GM23338 (cell line): Measurements from ENCODE around the gene CACNB2. TPM values are rescaled to one million over a fixed set of nuclear protein-coding genes. Genes with fewer than 3 reads are reported as not detected.

Source experiments
- ATAC-seq: fragments of 200-7000 bp; cut with Tn5 transposase; 3 replicates; pipeline ENCODE4 v1.9.1; 2020
- DNase-seq: peaks from one replicate; pipeline ENCODE4 v3.0.0-alpha.2; 2015; ENCODE audit warnings: low spot score
- H2AFZ ChIP-seq: fragments of 200-600 bp; sonication (generic); 2 replicates; pipeline ENCODE4 v1.8.0; 2016; ENCODE audit warnings: antibody characterized with exemption, mild to moderate bottlenecking, moderate library complexity
- H3F3A ChIP-seq: fragments of 200-600 bp; sonication (generic); replicated peaks from 2 replicates; pipeline ENCODE4 v1.8.0; 2017; ENCODE audit warnings: antibody characterized with exemption, mixed run types, low read depth
- H3K27ac ChIP-seq: fragments of 200-600 bp; sonication (generic); 2 replicates; pipeline ENCODE4 v1.6.1; 2016; ENCODE audit warnings: low read depth
- H3K27me3 ChIP-seq: fragments of 200-600 bp; sonication (generic); 2 replicates; pipeline ENCODE4 v1.8.0; 2016; ENCODE audit warnings: mild to moderate bottlenecking, mixed run types, moderate library complexity; ENCODE audit not compliant: insufficient read depth
- H3K36me3 ChIP-seq: fragments of 200-600 bp; sonication (generic); 2 replicates; pipeline ENCODE4 v1.8.0; 2016; ENCODE audit warnings: mild to moderate bottlenecking; ENCODE audit not compliant: insufficient read depth
- H3K4me1 ChIP-seq: fragments of 200-600 bp; sonication (generic); 2 replicates; pipeline ENCODE4 v1.8.0; 2016; ENCODE audit warnings: mild to moderate bottlenecking, moderate library complexity; ENCODE audit not compliant: insufficient read depth
- H3K4me2 ChIP-seq: fragments of 200-600 bp; sonication (generic); 2 replicates; pipeline ENCODE4 v1.7.1; 2017; ENCODE audit warnings: mixed run types
- H3K4me3 ChIP-seq: fragments of 200-600 bp; sonication (generic); 2 replicates; pipeline ENCODE4 v1.6.1; 2016; ENCODE audit warnings: mixed run types
- H3K79me2 ChIP-seq: fragments of 200-600 bp; sonication (generic); replicated peaks from 2 replicates; pipeline ENCODE4 v1.8.0; 2017; ENCODE audit warnings: mild to moderate bottlenecking; ENCODE audit not compliant: insufficient read depth
- H3K9me2 ChIP-seq: fragments of 200-600 bp; sonication (generic); 2 replicates; pipeline ENCODE4 v1.8.0; 2017; ENCODE audit not compliant: insufficient read depth
- H4K20me1 ChIP-seq: fragments of 200-600 bp; sonication (generic); replicated peaks from 2 replicates; pipeline ENCODE4 v1.8.0; 2017; ENCODE audit warnings: mild to moderate bottlenecking; ENCODE audit not compliant: insufficient read depth
- H3K27ac Mint-ChIP-seq: 2 replicates; pipeline ENCODE4 v1.8.0; 2020; ENCODE audit warnings: inconsistent platforms, mild to moderate bottlenecking, moderate library complexity, mixed read lengths
- H3K27me3 Mint-ChIP-seq: 3 replicates; pipeline ENCODE4 v1.8.0; 2022; ENCODE audit warnings: low read depth, mild to moderate bottlenecking, moderate library complexity, mixed read lengths, inconsistent platforms; ENCODE audit not compliant: insufficient read depth, poor library complexity
- H3K36me3 Mint-ChIP-seq: 3 replicates; pipeline ENCODE4 v1.8.0; 2021; ENCODE audit warnings: low read depth, mild to moderate bottlenecking, inconsistent platforms, moderate library complexity, mixed read lengths
- H3K4me1 Mint-ChIP-seq: 3 replicates; pipeline ENCODE4 v1.8.0; 2020; ENCODE audit warnings: mild to moderate bottlenecking, inconsistent platforms, mixed read lengths
- H3K4me3 Mint-ChIP-seq: 3 replicates; pipeline ENCODE4 v1.8.0; 2021; ENCODE audit warnings: moderate library complexity, mild to moderate bottlenecking, inconsistent platforms, mixed read lengths
- H3K9me3 Mint-ChIP-seq: 3 replicates; pipeline ENCODE4 v1.8.0; 2020; ENCODE audit warnings: moderate library complexity, mild to moderate bottlenecking, inconsistent platforms, mixed read lengths
- CREB1 ChIP-seq: fragments of 250-450 bp; sonication (Bioruptor Pico); IDR thresholded peaks from 2 replicates; pipeline ENCODE4 v1.5.0; 2020; ENCODE audit warnings: low read depth, mild to moderate bottlenecking, moderate library complexity
- ETS1 ChIP-seq: IDR thresholded peaks from 2 replicates; pipeline ENCODE4 v1.6.1; 2016; ENCODE audit warnings: antibody characterized with exemption
- EZH2 ChIP-seq: fragments of 200-600 bp; sonication (generic); IDR thresholded peaks from one replicate; pipeline ENCODE4 v1.8.0; 2017; ENCODE audit warnings: antibody characterized with exemption, mild to moderate bottlenecking, low read depth; ENCODE audit not compliant: unreplicated experiment
- EZH2phosphoT487 ChIP-seq: fragments of 200-600 bp; sonication (generic); IDR thresholded peaks from one replicate; pipeline ENCODE4 v1.8.1; 2018; ENCODE audit warnings: antibody characterized with exemption; ENCODE audit not compliant: unreplicated experiment
- JUNB ChIP-seq: IDR thresholded peaks from one replicate; pipeline ENCODE4 v1.6.1; 2016; ENCODE audit warnings: antibody characterized with exemption; ENCODE audit not compliant: unreplicated experiment
- NANOG ChIP-seq: IDR thresholded peaks from 2 replicates; pipeline ENCODE4 v1.6.1; 2016; ENCODE audit warnings: antibody characterized with exemption, borderline replicate concordance
- POLR2AphosphoS5 ChIP-seq: IDR thresholded peaks from 2 replicates; pipeline ENCODE4 v1.6.1; 2016; ENCODE audit warnings: antibody characterized with exemption, low read depth
- REST ChIP-seq: IDR thresholded peaks from one replicate; pipeline ENCODE4 v1.6.1; 2018; ENCODE audit warnings: antibody characterized with exemption; ENCODE audit not compliant: unreplicated experiment
- STAT1 ChIP-seq: IDR thresholded peaks from one replicate; pipeline ENCODE4 v1.6.1; 2016; ENCODE audit warnings: antibody characterized with exemption; ENCODE audit not compliant: unreplicated experiment
- ZNF114 ChIP-seq: fragments of 250-450 bp; sonication (Bioruptor Pico); IDR thresholded peaks from 2 replicates; pipeline ENCODE4 v1.5.0; 2020; ENCODE audit warnings: mild to moderate bottlenecking, moderate library complexity
- ZNF331 ChIP-seq: fragments of 250-450 bp; sonication (Bioruptor Pico); IDR thresholded peaks from 2 replicates; pipeline ENCODE4 v1.5.0; 2020; ENCODE audit warnings: low read depth, mild to moderate bottlenecking, moderate library complexity
- ZNF462 ChIP-seq: fragments of 250-450 bp; sonication (Bioruptor Pico); IDR thresholded peaks from 2 replicates; pipeline ENCODE4 v1.5.0; 2020; ENCODE audit warnings: mild to moderate bottlenecking, moderate library complexity
- polyA plus RNA-seq: library from polyadenylated mRNA; unstranded; fragments of >200 nt; fragmentation: Nextera tagmentation; extraction: Ambion mirVana; gene quantifications from 2 replicates; pipeline ENCODE4 v1.2.1, GENCODE V29; 2016
- total RNA-seq: library from RNA; depleted of rRNA; stranded (reverse); fragments of >200 nt; shearing (Covaris generic); gene quantifications from 2 replicates; pipeline ENCODE4 v1.2.3, GENCODE V29; 2014
- TF ChIP-seq, protein P1 (sequence below), 2 experiments: fragments of 200-600 bp in 1 of 2; sonication (generic) in 1 of 2; conservative IDR thresholded peaks; 2 replicates each; pipeline versions ENCODE4 v1.5.1 to v1.6.1; 2016 to 2017; ENCODE audit warnings: antibody characterized with exemption in 2 of 2, low read depth in 2 of 2, mild to moderate bottlenecking in 2 of 2, moderate library complexity in 1 of 2

Gene CACNB2
- total and polyA plus RNA-seq, 2 experiments from 2014 or later = 5.0 to 5.9 TPM

DNA sequence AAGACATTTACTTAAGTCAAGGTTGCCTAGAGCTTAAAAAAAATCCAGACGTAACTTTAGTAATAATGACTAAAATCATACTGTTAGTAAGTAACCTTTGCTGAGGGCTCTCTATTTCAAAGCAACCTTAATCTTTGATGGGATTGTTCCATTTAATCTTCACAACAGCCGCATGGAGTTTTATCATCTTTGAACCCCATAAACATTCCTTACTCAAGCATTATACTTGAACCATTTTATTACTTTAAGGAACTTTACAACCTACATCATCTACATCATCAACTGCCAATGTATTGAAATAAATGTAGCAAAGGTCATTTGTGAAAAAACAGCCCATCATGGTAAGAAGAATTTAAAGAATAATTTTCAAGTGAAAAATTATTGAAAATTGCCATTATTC is 22.9 kb upstream of the CACNB2 start:
- H3K36me3 Mint-ChIP-seq = no peaks in the 10 kb centered on the region
- H3K27me3 ChIP-seq = no peaks in the 10 kb centered on the region
- no peak overlapping the region for H3K4me3 Mint-ChIP-seq
- no peaks in the 10 kb centered on the region for H3K4me1 ChIP-seq
- no peak overlapping the region for H2AFZ ChIP-seq
- no peak for DNase-seq
- H3K4me1 Mint-ChIP-seq = no peaks in the 10 kb centered on the region
- H3K9me3 Mint-ChIP-seq = no peaks in the 10 kb centered on the region
- no peaks in the 10 kb centered on the region for H3K9me2 ChIP-seq
- TF ChIP-seq ZNF462 (CRISPR knock-in tag) (no peak), STAT1 (no peak), REST (no peak), POLR2AphosphoS5 (no peak), ZNF331 (CRISPR knock-in tag) (no peak), NANOG (no peak), CREB1 (CRISPR knock-in tag) (no peak), EZH2phosphoT487 (no peak), JUNB (no peak), EZH2 (no peak), ZNF114 (CRISPR knock-in tag) (no peak), ETS1 (no peak)
- TF ChIP-seq, protein P1, sequence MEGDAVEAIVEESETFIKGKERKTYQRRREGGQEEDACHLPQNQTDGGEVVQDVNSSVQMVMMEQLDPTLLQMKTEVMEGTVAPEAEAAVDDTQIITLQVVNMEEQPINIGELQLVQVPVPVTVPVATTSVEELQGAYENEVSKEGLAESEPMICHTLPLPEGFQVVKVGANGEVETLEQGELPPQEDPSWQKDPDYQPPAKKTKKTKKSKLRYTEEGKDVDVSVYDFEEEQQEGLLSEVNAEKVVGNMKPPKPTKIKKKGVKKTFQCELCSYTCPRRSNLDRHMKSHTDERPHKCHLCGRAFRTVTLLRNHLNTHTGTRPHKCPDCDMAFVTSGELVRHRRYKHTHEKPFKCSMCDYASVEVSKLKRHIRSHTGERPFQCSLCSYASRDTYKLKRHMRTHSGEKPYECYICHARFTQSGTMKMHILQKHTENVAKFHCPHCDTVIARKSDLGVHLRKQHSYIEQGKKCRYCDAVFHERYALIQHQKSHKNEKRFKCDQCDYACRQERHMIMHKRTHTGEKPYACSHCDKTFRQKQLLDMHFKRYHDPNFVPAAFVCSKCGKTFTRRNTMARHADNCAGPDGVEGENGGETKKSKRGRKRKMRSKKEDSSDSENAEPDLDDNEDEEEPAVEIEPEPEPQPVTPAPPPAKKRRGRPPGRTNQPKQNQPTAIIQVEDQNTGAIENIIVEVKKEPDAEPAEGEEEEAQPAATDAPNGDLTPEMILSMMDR (conservative IDR thresholded peaks at IDR 0.05; ENCODE audit: low read depth in 2 of 2) = no peak
- no peaks in the 10 kb centered on the region for H3K79me2 ChIP-seq
- no peak overlapping the region for H3K4me2 ChIP-seq
- no peaks in the 10 kb centered on the region for H4K20me1 ChIP-seq
- no peak overlapping the region for H3K4me3 ChIP-seq
- no peak overlapping the region for H3K27ac Mint-ChIP-seq
- no peaks in the 10 kb centered on the region for H3K27me3 Mint-ChIP-seq
- H3K36me3 ChIP-seq = no peaks in the 10 kb centered on the region
- H3F3A ChIP-seq = no peaks in the 10 kb centered on the region
- no peak for ATAC-seq
- H3K27ac ChIP-seq = no peak overlapping the region
